Esophagus squamous epithelium (tissue), 5 donors: Measurements from ENCODE around the gene PDE7B. TPM values are rescaled to one million over a fixed set of nuclear protein-coding genes. Genes with fewer than 3 reads are reported as not detected.

Source experiments
- DNase-seq: peaks from one replicate; lab custom pipeline; 2025; lab: John Stamatoyannopoulos, UW
- H3K27ac ChIP-seq, 4 donors: fragments of 200-600 bp; sonication (generic); one replicate each; pipeline ENCODE4 v1.5.1; 2016 to 2019; ENCODE audit warnings: mild to moderate bottlenecking in 1 of 4
- H3K27me3 ChIP-seq, 4 donors: fragments of 200-600 bp; sonication (generic); 1 replicate in 3 of 4; 2 replicates in 1 of 4; pipeline versions ENCODE4 v1.5.1 to v1.6.0; 2017 to 2021; ENCODE audit warnings: antibody characterized with exemption in 1 of 4
- H3K36me3 ChIP-seq, 3 donors: fragments of 200-600 bp; sonication (generic); one replicate each; pipeline ENCODE4 v1.5.1; 2016 to 2019
- H3K4me1 ChIP-seq, 3 donors: fragments of 200-600 bp; sonication (generic); one replicate each; pipeline ENCODE4 v1.5.1; 2017 to 2019
- H3K4me3 ChIP-seq, 4 donors: fragments of 200-600 bp; sonication (generic); 1 replicate in 3 of 4; 2 replicates in 1 of 4; pipeline ENCODE4 v1.5.1; 2016 to 2019; ENCODE audit warnings: mild to moderate bottlenecking in 2 of 4, moderate library complexity in 1 of 4
- H3K9me3 ChIP-seq, 3 donors: fragments of 200-600 bp; sonication (generic); one replicate each; pipeline ENCODE4 v1.5.1; 2016 to 2019
- CTCF ChIP-seq, 6 experiments: fragments of 450-650 bp in 4 of 6; fragments of 200-600 bp in 2 of 6; sonication (generic) in 2 of 6; IDR thresholded peaks; one replicate each; pipeline ENCODE4 v1.5.1; 2016 to 2019; ENCODE audit warnings: antibody characterized with exemption in 6 of 6, mild to moderate bottlenecking in 4 of 6, moderate library complexity in 4 of 6
- POLR2A ChIP-seq, 4 donors: fragments of 450-650 bp; IDR thresholded peaks; one replicate each; pipeline ENCODE4 v1.6.1; 2017; ENCODE audit warnings: antibody characterized with exemption in 4 of 4, mild to moderate bottlenecking in 4 of 4, moderate library complexity in 3 of 4
- WGBS, 2 donors: methylation state at CpG; one replicate each; pipeline ENCODE4 v1.1.5; 2018; 5-methylcytosine and 5-hydroxymethylcytosine counted together
- intact Hi-C: fragments of 100-400 bp; cut with DNase I; formaldehyde crosslinking; loops from one replicate; pipeline ENCODE4 v1.15.0; 2022
- total RNA-seq, 4 donors: library from RNA; depleted of rRNA; stranded (reverse); fragments of >200 nt; gene quantifications; one replicate each; pipeline ENCODE4 v1.1.0, GENCODE V29; 2016
- donor health status: DM: yes; HTN: yes; CAD: no.

PDE7B gene
- total RNA-seq, 4 donors from 2014 or later = 0.08 to 6.1 (median 0.47) TPM

DNA sequence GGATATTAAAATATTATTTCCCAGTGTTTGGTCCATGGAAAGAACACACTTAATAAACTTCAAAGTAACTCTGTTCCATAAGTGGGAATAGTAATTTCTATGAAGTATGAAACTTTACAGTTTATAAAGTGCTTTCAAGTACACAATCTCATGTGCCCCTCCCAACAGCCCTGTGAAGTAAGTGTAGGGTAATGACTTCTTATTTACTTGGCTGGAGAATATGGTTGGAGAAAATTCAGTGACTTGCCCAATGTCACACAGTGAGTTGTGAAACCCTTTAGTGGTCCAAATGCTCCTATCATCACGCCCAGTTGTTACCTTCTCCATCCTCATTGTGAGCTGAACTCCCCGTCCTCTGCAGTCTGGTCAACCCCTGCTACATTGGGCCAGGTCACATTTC lies 141.2 kb downstream of the PDE7B start:
- Histone ChIP-seq H3K9me3 (no peaks in the 10 kb centered on the region), H3K4me3 (no peak overlapping the region), H3K36me3 (no peaks in the 10 kb centered on the region), H3K27ac (no peak overlapping the region), H3K27me3 (no peaks in the 10 kb centered on the region), H3K4me1 (peaks cover 0 to 4% (median 0%) of the 10 kb centered on the region in 3 donors)
- DNase-seq = no peak
- intact Hi-C loops = no loop called here
- no peak for TF ChIP-seq CTCF (IDR thresholded peaks at IDR 0.05)
- TF ChIP-seq POLR2A (IDR thresholded peaks at IDR 0.05) = no peak
- WGBS, 2 donors = 74 to 84% methylated on average over 2 of the region's 2 CpGs

DNA sequence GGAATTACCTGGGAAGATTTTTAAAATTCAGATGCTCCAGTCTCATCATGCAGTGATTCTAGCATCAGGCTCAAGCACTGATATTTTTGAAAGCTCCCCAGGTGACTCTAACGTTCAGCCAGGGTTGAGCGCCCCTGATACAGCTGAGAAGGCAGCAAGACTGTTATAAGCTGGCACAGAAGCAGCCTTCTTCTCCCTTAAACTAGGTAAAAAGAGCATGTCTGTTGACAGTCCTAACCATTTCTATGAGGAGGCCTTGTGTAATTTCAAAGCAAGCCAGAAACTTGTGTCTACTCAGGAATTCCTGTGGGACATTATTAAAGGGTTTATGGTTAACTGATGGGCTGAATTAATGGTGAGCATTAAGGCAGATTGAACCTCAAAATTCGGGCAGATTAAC lies 141.9 kb downstream of the PDE7B start:
- intact Hi-C loops = no loop called here
- DNase-seq = no peak
- Histone ChIP-seq H3K36me3 (no peaks in the 10 kb centered on the region), H3K4me3 (no peak overlapping the region), H3K9me3 (no peaks in the 10 kb centered on the region), H3K27ac (no peak overlapping the region), H3K27me3 (no peaks in the 10 kb centered on the region), H3K4me1 (peaks cover 0 to 4% (median 0%) of the 10 kb centered on the region in 3 donors)
- no peak for TF ChIP-seq POLR2A (IDR thresholded peaks at IDR 0.05)
- WGBS, 2 donors = 58 to 78% methylated on average over 3 of the region's 3 CpGs

DNA sequence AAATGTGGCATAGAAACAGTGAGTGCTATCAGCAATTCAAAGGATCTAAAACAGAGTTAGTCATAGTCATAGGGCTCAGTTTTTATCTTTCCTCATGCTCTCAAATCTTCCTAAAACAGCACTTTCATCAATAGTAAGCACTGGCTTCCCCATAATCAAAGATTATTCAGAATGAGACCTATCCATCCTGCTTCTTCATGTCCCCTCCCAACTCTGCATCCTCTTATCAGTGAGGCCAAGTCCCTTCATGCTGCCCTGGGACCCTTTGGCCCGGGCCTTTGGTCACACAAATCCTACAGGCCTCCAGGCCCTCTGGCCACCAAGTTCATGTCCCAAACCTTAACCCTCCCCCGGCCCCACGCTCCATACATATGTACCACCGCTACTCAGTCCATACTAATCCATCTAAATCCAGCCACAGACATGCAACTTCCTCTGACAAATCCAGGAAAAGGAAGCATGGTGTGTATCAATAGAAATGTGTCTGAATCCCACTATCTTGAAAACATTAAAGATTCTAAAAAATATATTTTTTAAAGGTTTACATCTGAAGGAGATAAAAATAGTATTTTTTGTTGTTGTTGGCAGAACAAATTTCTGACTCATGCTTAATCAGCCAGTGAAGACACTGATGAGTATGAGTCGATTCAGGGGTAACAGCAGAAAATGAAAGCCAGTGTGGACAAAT lies 143.5 kb downstream of the PDE7B start:
- H3K4me1 ChIP-seq = peaks cover 0 to 4% (median 0%) of the 10 kb centered on the region in 3 donors
- no peak overlapping the region for H3K4me3 ChIP-seq
- intact Hi-C loops = no loop called here
- no peak overlapping the region for H3K27ac ChIP-seq
- no peak for TF ChIP-seq CTCF (IDR thresholded peaks at IDR 0.05)
- no peak for TF ChIP-seq POLR2A (IDR thresholded peaks at IDR 0.05)
- 48 to 55% methylated on average over 4 to 5 of the region's 5 CpGs for WGBS, 2 donors
- no peak for DNase-seq
- H3K9me3 ChIP-seq = no peaks in the 10 kb centered on the region
- H3K36me3 ChIP-seq = no peaks in the 10 kb centered on the region
- no peaks in the 10 kb centered on the region for H3K27me3 ChIP-seq

DNA sequence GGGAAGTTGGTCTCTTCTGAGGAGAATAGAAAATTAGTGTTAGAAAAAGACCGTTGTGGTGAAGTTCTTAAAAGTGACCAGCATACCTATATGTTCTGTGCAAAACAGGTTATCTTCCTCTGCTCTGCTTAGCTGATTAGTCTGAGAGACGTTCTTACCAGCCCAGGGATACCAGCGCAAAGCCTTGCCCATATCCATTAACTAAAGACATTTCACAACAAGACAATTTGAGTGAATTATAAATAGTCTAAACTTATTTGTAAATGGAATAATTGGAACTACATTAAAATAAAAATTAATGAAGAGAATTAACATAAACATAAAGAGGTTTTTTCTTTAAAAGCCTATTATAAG lies 144.0 kb downstream of the PDE7B start:
- Histone ChIP-seq H3K4me1 (peaks cover 0 to 4% (median 0%) of the 10 kb centered on the region in 3 donors), H3K27ac (no peak overlapping the region), H3K4me3 (no peak overlapping the region), H3K36me3 (no peaks in the 10 kb centered on the region), H3K9me3 (no peaks in the 10 kb centered on the region), H3K27me3 (no peaks in the 10 kb centered on the region)
- intact Hi-C loops = no loop called here
- TF ChIP-seq CTCF (IDR thresholded peaks at IDR 0.05) (no peak), POLR2A (IDR thresholded peaks at IDR 0.05) (no peak)
- WGBS, 2 donors = 35 to 62% methylated on average over 3 of the region's 3 CpGs
- DNase-seq = no peak

GRCh38 chr6:135996668-135997067 lies 145.2 kb downstream of the PDE7B start:
- WGBS, 2 donors = 92 to 100% methylated on average over 2 of the region's 2 CpGs
- H3K27me3 ChIP-seq = no peaks in the 10 kb centered on the region
- no peaks in the 10 kb centered on the region for H3K9me3 ChIP-seq
- H3K27ac ChIP-seq = no peak overlapping the region
- intact Hi-C loops = no loop called here
- TF ChIP-seq CTCF (IDR thresholded peaks at IDR 0.05) (no peak), POLR2A (IDR thresholded peaks at IDR 0.05) (no peak)
- H3K36me3 ChIP-seq = no peaks in the 10 kb centered on the region
- no peak overlapping the region for H3K4me3 ChIP-seq
- DNase-seq = no peak
- peaks cover 0 to 4% (median 0%) of the 10 kb centered on the region in 3 donors for H3K4me1 ChIP-seq
